ENCODE data around the gene PCNX4.

DNA sequence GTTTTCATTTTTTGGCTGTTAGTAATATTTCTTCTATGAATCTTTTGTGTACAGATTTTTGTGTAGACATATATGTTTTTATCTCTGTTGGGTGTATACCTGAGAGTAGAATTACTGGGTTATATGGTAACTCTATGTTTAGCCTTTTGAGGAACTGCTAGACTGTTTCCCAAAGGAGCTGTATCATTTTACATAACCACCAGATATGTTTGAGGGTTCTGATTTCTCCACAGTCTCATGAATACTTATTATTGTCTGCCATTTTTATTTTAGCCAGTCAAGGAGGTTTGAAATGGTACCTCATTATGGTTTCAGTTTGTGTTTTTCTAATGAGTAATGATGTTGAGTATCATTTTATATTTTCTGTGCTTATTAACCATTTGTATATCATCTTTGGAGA, 1.9 kb downstream of the PCNX4 start:
- TF ChIP-seq, protein P1, sequence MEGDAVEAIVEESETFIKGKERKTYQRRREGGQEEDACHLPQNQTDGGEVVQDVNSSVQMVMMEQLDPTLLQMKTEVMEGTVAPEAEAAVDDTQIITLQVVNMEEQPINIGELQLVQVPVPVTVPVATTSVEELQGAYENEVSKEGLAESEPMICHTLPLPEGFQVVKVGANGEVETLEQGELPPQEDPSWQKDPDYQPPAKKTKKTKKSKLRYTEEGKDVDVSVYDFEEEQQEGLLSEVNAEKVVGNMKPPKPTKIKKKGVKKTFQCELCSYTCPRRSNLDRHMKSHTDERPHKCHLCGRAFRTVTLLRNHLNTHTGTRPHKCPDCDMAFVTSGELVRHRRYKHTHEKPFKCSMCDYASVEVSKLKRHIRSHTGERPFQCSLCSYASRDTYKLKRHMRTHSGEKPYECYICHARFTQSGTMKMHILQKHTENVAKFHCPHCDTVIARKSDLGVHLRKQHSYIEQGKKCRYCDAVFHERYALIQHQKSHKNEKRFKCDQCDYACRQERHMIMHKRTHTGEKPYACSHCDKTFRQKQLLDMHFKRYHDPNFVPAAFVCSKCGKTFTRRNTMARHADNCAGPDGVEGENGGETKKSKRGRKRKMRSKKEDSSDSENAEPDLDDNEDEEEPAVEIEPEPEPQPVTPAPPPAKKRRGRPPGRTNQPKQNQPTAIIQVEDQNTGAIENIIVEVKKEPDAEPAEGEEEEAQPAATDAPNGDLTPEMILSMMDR (IDR thresholded peaks at IDR 0.05) = no peak
- TF ChIP-seq TCF7L2 (IDR thresholded peaks at IDR 0.05; ENCODE audit: low read depth, low read length) (no peak), POLR2AphosphoS5 (IDR thresholded peaks at IDR 0.05; ENCODE audit: low read depth, low read length) (no peak), SIN3A (IDR thresholded peaks at IDR 0.05; ENCODE audit: borderline replicate concordance, insufficient read depth, low read depth, low read length) (no peak)
- TF ChIP-seq, protein P2, sequence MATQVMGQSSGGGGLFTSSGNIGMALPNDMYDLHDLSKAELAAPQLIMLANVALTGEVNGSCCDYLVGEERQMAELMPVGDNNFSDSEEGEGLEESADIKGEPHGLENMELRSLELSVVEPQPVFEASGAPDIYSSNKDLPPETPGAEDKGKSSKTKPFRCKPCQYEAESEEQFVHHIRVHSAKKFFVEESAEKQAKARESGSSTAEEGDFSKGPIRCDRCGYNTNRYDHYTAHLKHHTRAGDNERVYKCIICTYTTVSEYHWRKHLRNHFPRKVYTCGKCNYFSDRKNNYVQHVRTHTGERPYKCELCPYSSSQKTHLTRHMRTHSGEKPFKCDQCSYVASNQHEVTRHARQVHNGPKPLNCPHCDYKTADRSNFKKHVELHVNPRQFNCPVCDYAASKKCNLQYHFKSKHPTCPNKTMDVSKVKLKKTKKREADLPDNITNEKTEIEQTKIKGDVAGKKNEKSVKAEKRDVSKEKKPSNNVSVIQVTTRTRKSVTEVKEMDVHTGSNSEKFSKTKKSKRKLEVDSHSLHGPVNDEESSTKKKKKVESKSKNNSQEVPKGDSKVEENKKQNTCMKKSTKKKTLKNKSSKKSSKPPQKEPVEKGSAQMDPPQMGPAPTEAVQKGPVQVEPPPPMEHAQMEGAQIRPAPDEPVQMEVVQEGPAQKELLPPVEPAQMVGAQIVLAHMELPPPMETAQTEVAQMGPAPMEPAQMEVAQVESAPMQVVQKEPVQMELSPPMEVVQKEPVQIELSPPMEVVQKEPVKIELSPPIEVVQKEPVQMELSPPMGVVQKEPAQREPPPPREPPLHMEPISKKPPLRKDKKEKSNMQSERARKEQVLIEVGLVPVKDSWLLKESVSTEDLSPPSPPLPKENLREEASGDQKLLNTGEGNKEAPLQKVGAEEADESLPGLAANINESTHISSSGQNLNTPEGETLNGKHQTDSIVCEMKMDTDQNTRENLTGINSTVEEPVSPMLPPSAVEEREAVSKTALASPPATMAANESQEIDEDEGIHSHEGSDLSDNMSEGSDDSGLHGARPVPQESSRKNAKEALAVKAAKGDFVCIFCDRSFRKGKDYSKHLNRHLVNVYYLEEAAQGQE (IDR thresholded peaks at IDR 0.05; ENCODE audit: insufficient read depth in 1 of 2, low read depth in 2 of 2, low read length in 1 of 2) = no peak

Data from Panc1 (cell line).